H1 (cell line): ENCODE results near the gene KCTD2. TPM values are rescaled to one million over a fixed set of nuclear protein-coding genes. Genes with fewer than 3 reads are reported as not detected.

Experiments
- CTCF ChIA-PET: fragments of 300-600 bp; sonication (Branson Sonifier 250); formaldehyde crosslinking; loops from one replicate; lab custom pipeline; 2021; ENCODE audit not compliant: partially characterized antibody; lab: Charles Lee
- POLR2A ChIA-PET: fragments of 300-600 bp; sonication (Branson Sonifier 250); formaldehyde crosslinking; loops from one replicate; lab custom pipeline; 2021; ENCODE audit warnings: inconsistent platforms; ENCODE audit not compliant: partially characterized antibody; lab: Charles Lee
- DNase-seq, 2 experiments: peaks; one replicate each; pipeline versions ENCODE4 v3.0.0 to v3.0.0-alpha.2; 2010 to 2022; ENCODE audit warnings: low spot score in 2 of 2, low read depth in 1 of 2, mixed read lengths in 1 of 2
- FAIRE-seq: peaks from 2 replicates; lab custom pipeline; 2011; peaks lifted over from hg19 to GRCh38; lab: Jason Lieb, UNC
- H2AFZ ChIP-seq: 2 replicates; pipeline ENCODE4 v1.8.1; 2012; ENCODE audit warnings: low read length, inconsistent platforms
- H2AK5ac ChIP-seq: 2 replicates; pipeline ENCODE4 v1.6.1; 2013; ENCODE audit warnings: low read depth, low read length
- H2BK120ac ChIP-seq: replicated peaks from 2 replicates; pipeline ENCODE3; 2013; ENCODE audit warnings: low read depth, low read length, inconsistent platforms
- H2BK12ac ChIP-seq: 2 replicates; pipeline ENCODE4 v1.6.1; 2013; ENCODE audit warnings: low read depth, low read length
- H2BK15ac ChIP-seq: 2 replicates; pipeline ENCODE4 v1.6.1; 2013; ENCODE audit warnings: low read length
- H2BK20ac ChIP-seq: 2 replicates; pipeline ENCODE4 v1.6.1; 2013; ENCODE audit warnings: low read length
- H2BK5ac ChIP-seq: 2 replicates; pipeline ENCODE4 v1.6.1; 2013; ENCODE audit warnings: low read depth, low read length
- H3K14ac ChIP-seq: 2 replicates; pipeline ENCODE4 v1.6.1; 2013; ENCODE audit warnings: inconsistent platforms; ENCODE audit not compliant: insufficient read length
- H3K18ac ChIP-seq: 2 replicates; pipeline ENCODE4 v1.6.1; 2013; ENCODE audit warnings: low read length; ENCODE audit errors: extremely low read depth
- H3K23ac ChIP-seq: 2 replicates; pipeline ENCODE4 v1.6.1; 2013; ENCODE audit warnings: inconsistent platforms; ENCODE audit not compliant: insufficient read length
- H3K23me2 ChIP-seq: 2 replicates; pipeline ENCODE4 v1.6.1; 2013; ENCODE audit warnings: low read depth, low read length
- H3K27ac ChIP-seq: 2 replicates; pipeline ENCODE4 v1.6.1; 2011; ENCODE audit warnings: low read depth, low read length, inconsistent platforms
- H3K27me3 ChIP-seq, 4 experiments: replicated peaks in 1 of 4; 1 replicate in 1 of 4; 2 replicates in 3 of 4; pipeline versions ENCODE4 v1.6.1 to v1.8.1; 2011 to 2013; ENCODE audit warnings: low read length in 3 of 4, mild to moderate bottlenecking in 3 of 4, inconsistent platforms in 2 of 4, mixed read lengths in 2 of 4, moderate library complexity in 1 of 4; ENCODE audit not compliant: control insufficient read depth in 3 of 4, insufficient read depth in 3 of 4; ENCODE audit errors: extremely low read depth in 1 of 4
- H3K36me3 ChIP-seq, 4 experiments: 2 replicates each; pipeline versions ENCODE4 v1.6.1 to v1.8.1; 2011 to 2013; ENCODE audit warnings: mild to moderate bottlenecking in 4 of 4, low read length in 3 of 4, moderate library complexity in 2 of 4, control low read depth in 1 of 4, inconsistent platforms in 1 of 4; ENCODE audit not compliant: insufficient read depth in 4 of 4, control insufficient read depth in 2 of 4
- H3K4ac ChIP-seq: replicated peaks from 2 replicates; pipeline ENCODE3; 2013; ENCODE audit warnings: low read length, low read depth, mixed read lengths, inconsistent platforms; ENCODE audit not compliant: insufficient read length
- H3K4me1 ChIP-seq, 4 experiments: replicated peaks in 1 of 4; 1 replicate in 1 of 4; 2 replicates in 3 of 4; pipeline versions ENCODE4 v1.6.1 to v1.8.1; 2011 to 2013; ENCODE audit warnings: low read length in 3 of 4, inconsistent platforms in 2 of 4, mixed read lengths in 1 of 4; ENCODE audit not compliant: insufficient read depth in 4 of 4, control insufficient read depth in 3 of 4
- H3K4me2 ChIP-seq, 2 experiments: 2 replicates each; pipeline versions ENCODE4 v1.6.1 to v1.8.1; 2011 to 2013; ENCODE audit warnings: low read depth in 2 of 2, low read length in 2 of 2, control low read depth in 1 of 2, inconsistent platforms in 1 of 2, mild to moderate bottlenecking in 1 of 2; ENCODE audit not compliant: insufficient read depth in 1 of 2
- H3K4me3 ChIP-seq, 4 experiments: fragments of 200-600, 300-600 bp in 1 of 4; sonication (generic), shearing (Covaris generic), sonication (Bioruptor Twin) in 1 of 4; 2 replicates each; pipeline versions ENCODE4 v1.5.1 to v1.8.1; 2011 to 2016; ENCODE audit warnings: low read length in 4 of 4, low read depth in 3 of 4, control low read depth in 2 of 4, inconsistent platforms in 2 of 4, mild to moderate bottlenecking in 2 of 4, mixed read lengths in 1 of 4, moderate library complexity in 1 of 4; ENCODE audit not compliant: insufficient read depth in 2 of 4; ENCODE audit errors: extremely low read depth in 1 of 4
- H3K56ac ChIP-seq: replicated peaks from 2 replicates; pipeline ENCODE3; 2013; ENCODE audit warnings: low read depth, mild to moderate bottlenecking, mixed read lengths, low read length, inconsistent platforms; ENCODE audit not compliant: insufficient read length
- H3K79me1 ChIP-seq: 2 replicates; pipeline ENCODE4 v1.6.1; 2013; ENCODE audit warnings: low read depth, low read length, control low read depth
- H3K79me2 ChIP-seq, 2 experiments: 2 replicates each; pipeline versions ENCODE4 v1.6.1 to v1.8.1; 2012 to 2013; ENCODE audit warnings: low read length in 2 of 2, mild to moderate bottlenecking in 2 of 2, inconsistent platforms in 1 of 2; ENCODE audit not compliant: insufficient read depth in 2 of 2, control insufficient read depth in 1 of 2
- H3K9ac ChIP-seq, 4 experiments: replicated peaks in 1 of 4; 1 replicate in 1 of 4; 2 replicates in 3 of 4; pipeline versions ENCODE4 v1.6.1 to v1.8.1; 2011 to 2013; ENCODE audit warnings: low read depth in 3 of 4, low read length in 3 of 4, control low read depth in 2 of 4, mild to moderate bottlenecking in 2 of 4, moderate library complexity in 2 of 4, inconsistent platforms in 1 of 4; ENCODE audit errors: extremely low read depth in 1 of 4
- H3K9me3 ChIP-seq, 2 experiments: 2 replicates each; pipeline versions ENCODE4 v1.6.1 to v1.8.1; 2012 to 2013; ENCODE audit warnings: mild to moderate bottlenecking in 2 of 2, moderate library complexity in 2 of 2, control low read depth in 1 of 2, inconsistent platforms in 1 of 2, low read depth in 1 of 2, low read length in 1 of 2, mixed read lengths in 1 of 2; ENCODE audit not compliant: insufficient read depth in 2 of 2
- H4K20me1 ChIP-seq, 2 experiments: replicated peaks in 1 of 2; 2 replicates each; pipeline versions ENCODE3 to v1.8.1; 2011 to 2013; ENCODE audit warnings: inconsistent platforms in 2 of 2, low read length in 2 of 2, mild to moderate bottlenecking in 1 of 2; ENCODE audit not compliant: insufficient read depth in 2 of 2, control insufficient read depth in 1 of 2
- H4K5ac ChIP-seq: 2 replicates; pipeline ENCODE4 v1.6.1; 2013; ENCODE audit warnings: low read length, low read depth, mixed read lengths, inconsistent platforms; ENCODE audit not compliant: insufficient read length
- H4K8ac ChIP-seq: 2 replicates; pipeline ENCODE4 v1.8.0; 2013; ENCODE audit warnings: mild to moderate bottlenecking, moderate library complexity, low read length, inconsistent platforms; ENCODE audit not compliant: insufficient read depth; ENCODE audit errors: extremely low read depth
- H4K91ac ChIP-seq: replicated peaks from 2 replicates; pipeline ENCODE3; 2013; ENCODE audit warnings: low read length, mixed read lengths, inconsistent platforms; ENCODE audit not compliant: insufficient read length
- ASH2L ChIP-seq: fragments of 200-600, 300-600 bp; sonication (generic); IDR thresholded peaks from one replicate; pipeline ENCODE4 v1.7.1; 2017; ENCODE audit warnings: low read length
- BCL11A ChIP-seq, 2 experiments: IDR thresholded peaks; one replicate each; pipeline ENCODE4 v1.6.1; 2011; ENCODE audit warnings: low read depth in 2 of 2, low read length in 2 of 2, mild to moderate bottlenecking in 2 of 2
- BRCA1 ChIP-seq: IDR thresholded peaks from 2 replicates; pipeline ENCODE4 v1.6.1; 2012; ENCODE audit warnings: low read depth, low read length, improper control_type of control experiment
- CHD1 ChIP-seq: IDR thresholded peaks from 2 replicates; pipeline ENCODE4 v1.6.1; 2012; ENCODE audit warnings: low read depth, low read length, improper control_type of control experiment
- HDAC2 ChIP-seq, 2 experiments: fragments of 300-600 bp in 1 of 2; sonication (generic) in 1 of 2; IDR thresholded peaks; 2 replicates each; pipeline ENCODE4 v1.6.1; 2011 to 2012; ENCODE audit warnings: low read depth in 2 of 2, low read length in 2 of 2, mild to moderate bottlenecking in 2 of 2, moderate library complexity in 2 of 2, borderline replicate concordance in 1 of 2, inconsistent platforms in 1 of 2
- KDM1A ChIP-seq: fragments of 200-600, 300-600 bp; sonication (generic); IDR thresholded peaks from 2 replicates; pipeline ENCODE4 v1.7.1; 2016; ENCODE audit warnings: mild to moderate bottlenecking, low read length, borderline replicate concordance
- MAFK ChIP-seq: IDR thresholded peaks from 2 replicates; pipeline ENCODE4 v1.6.1; 2012; ENCODE audit warnings: low read depth, mild to moderate bottlenecking, improper control_type of control experiment, low read length
- MAX ChIP-seq: IDR thresholded peaks from 2 replicates; pipeline ENCODE4 v1.6.1; 2012; ENCODE audit warnings: inconsistent platforms
- NRF1 ChIP-seq: IDR thresholded peaks from 2 replicates; pipeline ENCODE4 v1.6.1; 2011; ENCODE audit warnings: mild to moderate bottlenecking, low read depth, low read length, improper control_type of control experiment
- POLR2AphosphoS5 ChIP-seq: IDR thresholded peaks from 2 replicates; pipeline ENCODE4 v1.6.1; 2011; ENCODE audit warnings: low read depth, low read length
- TBP ChIP-seq: IDR thresholded peaks from 2 replicates; pipeline ENCODE4 v1.6.1; 2011; ENCODE audit warnings: low read depth, low read length, improper control_type of control experiment
- TCF12 ChIP-seq: IDR thresholded peaks from 2 replicates; pipeline ENCODE4 v1.6.1; 2011; ENCODE audit warnings: low read depth, mild to moderate bottlenecking, low read length
- USF2 ChIP-seq: IDR thresholded peaks from 2 replicates; pipeline ENCODE4 v1.6.1; 2011; ENCODE audit warnings: low read length, improper control_type of control experiment
- WGBS, 2 experiments: shearing (Covaris generic) in 1 of 2; methylation state at CpG; one replicate each; pipeline versions ENCODE4 v1.1.6 to v1.1.7; 2013 to 2015; ENCODE audit warnings: low lambda C conversion rate in 2 of 2, mixed read lengths in 2 of 2, inconsistent platforms in 1 of 2, low coverage in 1 of 2, missing lambda C conversion rate in 1 of 2; ENCODE audit not compliant: insufficient replicate concordance in 2 of 2, insufficient coverage in 1 of 2, insufficient read length in 1 of 2; ENCODE audit errors: extremely low coverage in 1 of 2, missing lambda C conversion rate in 1 of 2; 5-methylcytosine and 5-hydroxymethylcytosine counted together
- polyA plus RNA-seq, 7 experiments: library from polyadenylated mRNA; depleted of rRNA in 3 of 7; stranded (reverse) in 5 of 7; unstranded in 2 of 7; fragments of >200 nt in 5 of 7; fragments of 200-250 nt in 2 of 7; gene quantifications; 1 replicate in 5 of 7; 2 replicates in 1 of 7; 4 replicates in 1 of 7; pipeline versions ENCODE4 v1.2.1 to v1.2.3, GENCODE V29; 2011 to 2013; ENCODE audit warnings: missing spikeins in 2 of 7, mixed read lengths in 2 of 7
- total RNA-seq: library from RNA; stranded (reverse); fragmentation: NEBNext Ultra II Directional; extraction: Animal tissue kit (Norgen Biotek cat#: 25700); gene quantifications from 2 replicates; pipeline ENCODE4 v1.2.1, GENCODE V29; 2021

KCTD2 gene
- total and polyA plus RNA-seq, 2 of the 8 experiments (the other 6 are each of a cell fraction or from before 2014, with no cell fraction given): 33.7 to 36.8 TPM

DNA sequence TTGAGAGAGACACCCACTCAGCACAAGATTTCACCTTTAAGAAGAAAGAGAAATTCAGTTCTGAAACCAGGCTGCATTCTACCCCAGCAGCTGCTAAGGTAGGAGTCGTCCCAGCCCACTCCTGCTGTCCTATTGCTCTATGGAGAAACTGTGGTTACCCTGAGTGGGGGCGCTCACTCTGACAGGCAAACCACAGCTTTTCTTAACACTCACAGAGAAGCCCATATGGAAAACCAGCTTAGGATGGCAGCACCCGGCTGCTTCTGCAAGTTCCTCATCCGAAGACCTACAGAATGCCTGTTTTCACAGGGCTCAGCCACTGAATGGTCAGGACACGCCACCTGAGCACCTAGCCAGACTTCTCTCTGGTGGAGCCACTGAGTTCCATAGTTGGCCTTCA, 7.8 kb upstream of the KCTD2 start:
- FAIRE-seq: no peak
- no peak overlapping the region for H2BK120ac ChIP-seq
- CTCF ChIA-PET: interaction anchor here (0.8 to 3.1 kb wide), 5 partner anchors 10 to 82 kb away, joined by 3 to 11 read pairs (median 3); no protein-coding TSS in a partner anchor
- TF ChIP-seq BRCA1 (no peak), KDM1A (no peak), HDAC2 (IDR thresholded peaks at IDR 0.05; ENCODE audit: borderline replicate concordance in 1 of 2, low read depth in 2 of 2, low read length in 2 of 2) (no peak), POLR2AphosphoS5 (no peak), TCF12 (no peak), CHD1 (no peak), BCL11A (IDR thresholded peaks at IDR 0.05; ENCODE audit: low read depth in 2 of 2, low read length in 2 of 2) (no peak), TBP (no peak), MAX (no peak), ASH2L (no peak), MAFK (no peak), USF2 (no peak), NRF1 (no peak)

More for the DNA sequence above, 7.8 kb upstream of the KCTD2 start:
- Histone ChIP-seq H3K79me2 (peaks cover 0 to 7% of the 10 kb centered on the region in 2 experiments; a peak in 2 of 4 replicates), H2BK5ac (no peak overlapping the region), H4K91ac (no peak overlapping the region), H3K79me1 (no peaks in the 10 kb centered on the region), H3K14ac (no peak overlapping the region), H2BK12ac (no peak overlapping the region), H3K27me3 (no peaks in the 10 kb centered on the region), H3K56ac (no peak overlapping the region), H4K8ac (no peak overlapping the region), H2BK20ac (no peak overlapping the region), H2AFZ (no peak overlapping the region), H4K20me1 (no peaks in the 10 kb centered on the region), H3K23ac (no peak overlapping the region), H3K23me2 (no peaks in the 10 kb centered on the region), H3K9me3 (no peaks in the 10 kb centered on the region), H3K4me2 (no peak overlapping the region), H2BK15ac (no peak overlapping the region), H2AK5ac (no peak overlapping the region), H3K4me3 (no peak overlapping the region), H3K9ac (no peak overlapping the region), H3K18ac (no peak overlapping the region), H3K4me1 (peaks cover 7 to 18% (median 11%) of the 10 kb centered on the region in 4 experiments; a peak in 6 of 7 replicates), H4K5ac (no peak overlapping the region), H3K27ac (no peak overlapping the region), H3K4ac (no peak overlapping the region), H3K36me3 (peaks cover 7 to 42% (median 25%) of the 10 kb centered on the region in 4 experiments; a peak in 7 of 8 replicates)
- DNase-seq: no peak
- POLR2A ChIA-PET: interaction anchor here (0.6 to 1.3 kb wide), 3 partner anchors 21 to 99 kb away, joined by 3 read pairs; no protein-coding TSS in a partner anchor
- 90% methylated on average over 5 of the region's 5 CpGs; no CpG with 5 or more reads in 1 of the 2 experiments for WGBS, 2 experiments
